Adipose tissue (tissue), 3 donors: Measurements from ENCODE around the gene TRIM44. TPM values are rescaled to one million over a fixed set of nuclear protein-coding genes. Genes with fewer than 3 reads are reported as not detected.
"Not testable (repeated sequence)": the region's sequence is repeated elsewhere in the genome, so short reads cannot be mapped to it uniquely, and the experiment has no call there.

Source experiments
- H3K27ac ChIP-seq: one replicate; pipeline ENCODE4 v1.5.1; 2013; ENCODE audit warnings: low read depth, low read length
- WGBS, 3 donors: extraction: QIAGEN DNeasy Blood & Tissue Kit; methylation state at CpG; one replicate each; pipeline ENCODE4 v1.1.7; 2013; 5-methylcytosine and 5-hydroxymethylcytosine counted together
- polyA plus RNA-seq, 3 donors: library from polyadenylated mRNA; stranded (reverse); fragments of 200-250 nt; gene quantifications; one replicate each; pipeline ENCODE4 v1.2.3, GENCODE V29; 2013
- donor health status: healthy with polysubstance abuse.
- donor health status: Bipolar disorder and iron deficiency.
- donor health status: healthy.

Gene TRIM44
- polyA plus RNA-seq, 3 donors = 12.3 to 19.8 (median 19.2) TPM

- WGBS, 3 donors = 37 to 50% (median 44%) methylated on average over 5 of the region's 5 CpGs
- no peak overlapping the region for H3K27ac ChIP-seq
Observed at GRCh38 chr11:35661534-35661933, 1.0 kb upstream of the TRIM44 start.

- 1 to 2% (median 2%) methylated on average over 12 of the region's 12 CpGs for WGBS, 3 donors
- no peak overlapping the region for H3K27ac ChIP-seq
Observed at GRCh38 chr11:35662061-35662648, 420 bp upstream of the TRIM44 start.

- WGBS, 3 donors = 73 to 89% (median 82%) methylated on average over 10 of the region's 10 CpGs
- peak overlapping the region; percentile 79 for H3K27ac ChIP-seq
Observed at GRCh38 chr11:35663408-35663702, 780 bp downstream of the TRIM44 start.

- WGBS, 3 donors = 98% methylated on average over 5 of the region's 5 CpGs
- no peak overlapping the region for H3K27ac ChIP-seq
Observed at GRCh38 chr11:35664977-35665441, 2.4 kb downstream of the TRIM44 start.

GRCh38 chr11:35667257-35667656 lies 4.7 kb downstream of the TRIM44 start:
- WGBS, 3 donors = 96 to 100% (median 98%) methylated on average over 1 of the region's 1 CpG
- H3K27ac ChIP-seq = no peak overlapping the region

- 94 to 97% (median 96%) methylated on average over 3 of the region's 3 CpGs for WGBS, 3 donors
- H3K27ac ChIP-seq = not testable (repeated sequence)
Observed at GRCh38 chr11:35668350-35668749, 5.8 kb downstream of the TRIM44 start.

- WGBS, 3 donors = 93 to 97% (median 96%) methylated on average over 3 of the region's 3 CpGs
- H3K27ac ChIP-seq = no peak overlapping the region
Observed at GRCh38 chr11:35671396-35672127, 9.0 kb downstream of the TRIM44 start.

GRCh38 chr11:35672608-35673007 lies 10.0 kb downstream of the TRIM44 start:
- WGBS, 3 donors = 71 to 96% (median 91%) methylated on average over 3 of the region's 3 CpGs
- no peak overlapping the region for H3K27ac ChIP-seq

- no peak overlapping the region for H3K27ac ChIP-seq
- 73 to 84% (median 79%) methylated on average over 1 of the region's 1 CpG for WGBS, 3 donors
Observed at GRCh38 chr11:35675901-35676610, 13.5 kb downstream of the TRIM44 start.

GRCh38 chr11:35676611-35676965 lies 14.0 kb downstream of the TRIM44 start:
- H3K27ac ChIP-seq = no peak overlapping the region
- 53 to 90% (median 88%) methylated on average over 1 of the region's 1 CpG for WGBS, 3 donors

GRCh38 chr11:35677904-35678303 lies 15.3 kb downstream of the TRIM44 start:
- H3K27ac ChIP-seq = no peak overlapping the region
- 99 to 100% (median 100%) methylated on average over 1 of the region's 1 CpG for WGBS, 3 donors

- 87 to 92% (median 89%) methylated on average over 4 of the region's 4 CpGs for WGBS, 3 donors
- H3K27ac ChIP-seq = no peak overlapping the region
Observed at GRCh38 chr11:35678471-35678870, 15.9 kb downstream of the TRIM44 start.

GRCh38 chr11:35678975-35679374 lies 16.4 kb downstream of the TRIM44 start:
- 97 to 100% (median 100%) methylated on average over 1 of the region's 1 CpG for WGBS, 3 donors
- H3K27ac ChIP-seq = no peak overlapping the region

GRCh38 chr11:35680506-35680905 lies 17.9 kb downstream of the TRIM44 start:
- 91 to 96% (median 91%) methylated on average over 1 of the region's 1 CpG for WGBS, 3 donors
- H3K27ac ChIP-seq = no peak overlapping the region

- H3K27ac ChIP-seq = no peak overlapping the region
- WGBS, 3 donors = 97 to 100% (median 99%) methylated on average over 1 of the region's 1 CpG
Observed at GRCh38 chr11:35681163-35681767, 18.7 kb downstream of the TRIM44 start.

GRCh38 chr11:35682230-35683173 lies 19.9 kb downstream of the TRIM44 start:
- WGBS, 3 donors = 44 to 56% (median 52%) methylated on average over 8 to 9 of the region's 9 CpGs
- H3K27ac ChIP-seq = no peak overlapping the region

- no peak overlapping the region for H3K27ac ChIP-seq
- WGBS, 3 donors = 54 to 70% (median 56%) methylated on average over 1 of the region's 1 CpG
Observed at GRCh38 chr11:35683728-35684339, 21.3 kb downstream of the TRIM44 start.

GRCh38 chr11:35688023-35688422 lies 25.4 kb downstream of the TRIM44 start:
- H3K27ac ChIP-seq = no peak overlapping the region
